GM12872 (cell line): ENCODE results near the gene STX17.
A peak's percentile ranks its signal among the peaks of the same experiment; 100 is the strongest.

Experiments used
- CTCF ChIP-seq: IDR thresholded peaks from 3 replicates; pipeline ENCODE4 v1.5.1; 2011; ENCODE audit warnings: low read depth, mild to moderate bottlenecking, low read length, moderate library complexity; ENCODE audit not compliant: insufficient read depth

Gene STX17

GRCh38 chr9:99998266-99998665, 91.8 kb downstream of the STX17 start:
- no peak for TF ChIP-seq CTCF

GRCh38 chr9:99998866-99999265, 92.4 kb downstream of the STX17 start:
- TF ChIP-seq CTCF = no peak

- TF ChIP-seq CTCF = no peak
Measured at GRCh38 chr9:99999797-100000196, 93.3 kb downstream of the STX17 start.

GRCh38 chr9:100011062-100011681, 104.7 kb downstream of the STX17 start:
- TF ChIP-seq CTCF = peak; percentile 56

- TF ChIP-seq CTCF = no peak
Measured at GRCh38 chr9:100012279-100012678, 105.8 kb downstream of the STX17 start.

GRCh38 chr9:100013573-100013972, 107.1 kb downstream of the STX17 start:
- TF ChIP-seq CTCF = no peak

- no peak for TF ChIP-seq CTCF
Measured at GRCh38 chr9:100014846-100015245, 108.4 kb downstream of the STX17 start.

- TF ChIP-seq CTCF = no peak
Measured at GRCh38 chr9:100019541-100019940, 113.1 kb downstream of the STX17 start.
